NCI-H82 (cell line): ENCODE measurements around the gene ICOSLG.
"Not testable (repeated sequence)": the region's sequence is repeated elsewhere in the genome, so short reads cannot be mapped to it uniquely, and the experiment has no call there.

Experiments
- DNase-seq: peaks from one replicate; lab custom pipeline; 2025; lab: John Stamatoyannopoulos, UW

The ICOSLG gene

GRCh38 chr21:44176127-44176526, 64.6 kb downstream of the ICOSLG start:
- DNase-seq, result not testable (repeated sequence)

GRCh38 chr21:44175189-44175588, 65.6 kb downstream of the ICOSLG start:
- not testable (repeated sequence) for DNase-seq
